Tibial nerve (tissue), 4 donors: Measurements from ENCODE around the gene PIPOX. TPM values are rescaled to one million over a fixed set of nuclear protein-coding genes. Genes with fewer than 3 reads are reported as not detected.

ENCODE experiments used
- DNase-seq, 2 donors: peaks; one replicate each; pipeline ENCODE4 v3.0.0-alpha.2; 2019; ENCODE audit warnings: low spot score in 2 of 2
- H3K27ac ChIP-seq, 4 donors: fragments of 200-600 bp; sonication (generic) in 3 of 4; one replicate each; pipeline ENCODE4 v1.5.1; 2017 to 2019; ENCODE audit warnings: mild to moderate bottlenecking in 1 of 4
- H3K27me3 ChIP-seq, 2 donors: fragments of 200-600 bp; sonication (generic) in 1 of 2; one replicate each; pipeline versions ENCODE4 v1.5.1 to v1.6.0; 2017 to 2019
- H3K36me3 ChIP-seq, 3 donors: fragments of 200-600 bp; sonication (generic); one replicate each; pipeline ENCODE4 v1.5.1; 2018 to 2019
- H3K4me1 ChIP-seq, 4 donors: fragments of 200-600 bp; sonication (generic) in 3 of 4; one replicate each; pipeline ENCODE4 v1.5.1; 2017 to 2019
- H3K4me3 ChIP-seq, 4 donors: fragments of 200-600 bp; sonication (generic) in 3 of 4; one replicate each; pipeline ENCODE4 v1.5.1; 2017 to 2019; ENCODE audit warnings: mild to moderate bottlenecking in 1 of 4, moderate library complexity in 1 of 4
- H3K9me3 ChIP-seq, 4 donors: fragments of 200-600 bp; sonication (generic) in 3 of 4; one replicate each; pipeline ENCODE4 v1.5.1; 2017 to 2019
- EP300 ChIP-seq, 2 donors: sonication (generic); formaldehyde crosslinking; IDR thresholded peaks; one replicate each; pipeline ENCODE4 v1.6.1; 2017; ENCODE audit warnings: antibody characterized with exemption in 2 of 2, mild to moderate bottlenecking in 1 of 2
- POLR2A ChIP-seq, 2 donors: fragments of 450-650 bp; IDR thresholded peaks; one replicate each; pipeline ENCODE4 v1.6.1; 2017; ENCODE audit warnings: antibody characterized with exemption in 2 of 2, mild to moderate bottlenecking in 2 of 2, moderate library complexity in 2 of 2
- WGBS, 2 donors: methylation state at CpG; one replicate each; pipeline ENCODE4 v1.1.5; 2018; 5-methylcytosine and 5-hydroxymethylcytosine counted together
- total RNA-seq, 4 donors: library from RNA; depleted of rRNA; stranded (reverse); fragments of >200 nt; gene quantifications; one replicate each; pipeline ENCODE4 v1.1.0, GENCODE V29; 2016
- TF ChIP-seq, protein P1 (sequence below), 5 experiments: fragments of 200-600 bp in 3 of 5; fragments of 450-650 bp in 2 of 5; sonication (generic) in 3 of 5; IDR thresholded peaks; one replicate each; pipeline ENCODE4 v1.5.1; 2016 to 2019; ENCODE audit warnings: antibody characterized with exemption in 5 of 5, mild to moderate bottlenecking in 3 of 5, moderate library complexity in 2 of 5

Gene PIPOX
- total RNA-seq, 4 donors from 2014 or later: 0.60 to 6.1 (median 2.8) TPM

GRCh38 chr17:29010586-29010985, 32.4 kb upstream of the PIPOX start:
- 38 to 51% methylated on average over 7 of the region's 7 CpGs for WGBS, 2 donors
- Histone ChIP-seq H3K4me1 (peaks cover 0 to 7% (median 1%) of the 10 kb centered on the region in 4 donors), H3K9me3 (no peaks in the 10 kb centered on the region), H3K36me3 (no peaks in the 10 kb centered on the region), H3K4me3 (no peak overlapping the region), H3K27me3 (peaks cover 0 to 60% of the 10 kb centered on the region in 2 donors), H3K27ac (no peak overlapping the region)
- no peak for DNase-seq
- TF ChIP-seq, protein P1, sequence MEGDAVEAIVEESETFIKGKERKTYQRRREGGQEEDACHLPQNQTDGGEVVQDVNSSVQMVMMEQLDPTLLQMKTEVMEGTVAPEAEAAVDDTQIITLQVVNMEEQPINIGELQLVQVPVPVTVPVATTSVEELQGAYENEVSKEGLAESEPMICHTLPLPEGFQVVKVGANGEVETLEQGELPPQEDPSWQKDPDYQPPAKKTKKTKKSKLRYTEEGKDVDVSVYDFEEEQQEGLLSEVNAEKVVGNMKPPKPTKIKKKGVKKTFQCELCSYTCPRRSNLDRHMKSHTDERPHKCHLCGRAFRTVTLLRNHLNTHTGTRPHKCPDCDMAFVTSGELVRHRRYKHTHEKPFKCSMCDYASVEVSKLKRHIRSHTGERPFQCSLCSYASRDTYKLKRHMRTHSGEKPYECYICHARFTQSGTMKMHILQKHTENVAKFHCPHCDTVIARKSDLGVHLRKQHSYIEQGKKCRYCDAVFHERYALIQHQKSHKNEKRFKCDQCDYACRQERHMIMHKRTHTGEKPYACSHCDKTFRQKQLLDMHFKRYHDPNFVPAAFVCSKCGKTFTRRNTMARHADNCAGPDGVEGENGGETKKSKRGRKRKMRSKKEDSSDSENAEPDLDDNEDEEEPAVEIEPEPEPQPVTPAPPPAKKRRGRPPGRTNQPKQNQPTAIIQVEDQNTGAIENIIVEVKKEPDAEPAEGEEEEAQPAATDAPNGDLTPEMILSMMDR (IDR thresholded peaks at IDR 0.05): no peak
- TF ChIP-seq EP300 (IDR thresholded peaks at IDR 0.05) (no peak), POLR2A (IDR thresholded peaks at IDR 0.05) (no peak)

DNA sequence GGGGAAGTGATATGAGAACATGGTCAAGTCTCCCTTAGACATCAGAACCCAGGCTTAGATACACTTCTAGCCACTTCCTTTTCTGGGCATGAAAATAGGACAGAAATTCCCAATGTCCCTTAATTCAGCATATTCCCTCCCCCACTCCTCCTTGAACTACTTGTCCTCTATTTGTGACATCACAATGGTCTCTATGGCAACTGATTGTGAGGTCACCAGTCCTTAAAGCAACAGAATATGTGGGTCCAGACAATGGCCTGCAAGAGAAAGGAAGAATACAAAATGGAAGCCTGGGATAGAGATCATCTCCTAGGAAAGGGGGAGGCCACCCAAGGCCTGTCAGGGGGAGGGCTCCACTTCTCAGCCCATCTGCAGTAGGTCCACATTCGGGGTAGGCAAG, 30.4 kb upstream of the PIPOX start:
- Histone ChIP-seq H3K36me3 (no peaks in the 10 kb centered on the region), H3K27ac (no peak overlapping the region), H3K27me3 (peaks cover 0 to 60% of the 10 kb centered on the region in 2 donors), H3K4me1 (no peaks in the 10 kb centered on the region), H3K9me3 (no peaks in the 10 kb centered on the region), H3K4me3 (no peak overlapping the region)
- DNase-seq: no peak
- WGBS, 2 donors: 77 to 83% methylated on average over 1 of the region's 1 CpG
- TF ChIP-seq, protein P1 (IDR thresholded peaks at IDR 0.05): no peak
- TF ChIP-seq POLR2A (IDR thresholded peaks at IDR 0.05): no peak

DNA sequence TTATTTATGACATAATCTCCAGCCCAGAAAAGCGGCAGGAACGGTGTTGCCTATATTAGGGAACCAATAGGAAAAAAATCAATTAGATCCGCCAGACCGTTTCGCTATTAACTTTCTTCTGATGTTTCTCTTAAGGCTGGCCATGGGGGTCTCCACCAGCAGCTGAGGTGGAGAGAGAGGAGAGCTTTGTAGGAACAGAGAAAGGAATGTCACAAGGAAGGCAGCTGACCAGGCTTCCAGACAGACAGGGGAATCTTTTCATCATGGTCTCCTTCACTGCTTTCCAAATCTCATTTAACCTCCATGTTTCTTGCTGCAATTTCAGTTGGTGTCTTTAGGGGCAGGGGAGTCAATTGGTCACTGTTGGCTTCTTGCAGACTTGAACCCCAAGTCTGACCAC, 28.2 kb upstream of the PIPOX start:
- H3K9me3 ChIP-seq: no peaks in the 10 kb centered on the region
- TF ChIP-seq EP300 (IDR thresholded peaks at IDR 0.05): no peak
- TF ChIP-seq POLR2A (IDR thresholded peaks at IDR 0.05): no peak
- TF ChIP-seq, protein P1 (IDR thresholded peaks at IDR 0.05): no peak
- H3K27me3 ChIP-seq: peaks cover 0 to 60% of the 10 kb centered on the region in 2 donors
- H3K36me3 ChIP-seq: no peaks in the 10 kb centered on the region
- no peak overlapping the region for H3K27ac ChIP-seq
- H3K4me1 ChIP-seq: peaks cover 0 to 4% (median 2%) of the 10 kb centered on the region in 4 donors
- no peak for DNase-seq
- no peak overlapping the region for H3K4me3 ChIP-seq
- 55 to 62% methylated on average over 5 of the region's 5 CpGs for WGBS, 2 donors

DNA sequence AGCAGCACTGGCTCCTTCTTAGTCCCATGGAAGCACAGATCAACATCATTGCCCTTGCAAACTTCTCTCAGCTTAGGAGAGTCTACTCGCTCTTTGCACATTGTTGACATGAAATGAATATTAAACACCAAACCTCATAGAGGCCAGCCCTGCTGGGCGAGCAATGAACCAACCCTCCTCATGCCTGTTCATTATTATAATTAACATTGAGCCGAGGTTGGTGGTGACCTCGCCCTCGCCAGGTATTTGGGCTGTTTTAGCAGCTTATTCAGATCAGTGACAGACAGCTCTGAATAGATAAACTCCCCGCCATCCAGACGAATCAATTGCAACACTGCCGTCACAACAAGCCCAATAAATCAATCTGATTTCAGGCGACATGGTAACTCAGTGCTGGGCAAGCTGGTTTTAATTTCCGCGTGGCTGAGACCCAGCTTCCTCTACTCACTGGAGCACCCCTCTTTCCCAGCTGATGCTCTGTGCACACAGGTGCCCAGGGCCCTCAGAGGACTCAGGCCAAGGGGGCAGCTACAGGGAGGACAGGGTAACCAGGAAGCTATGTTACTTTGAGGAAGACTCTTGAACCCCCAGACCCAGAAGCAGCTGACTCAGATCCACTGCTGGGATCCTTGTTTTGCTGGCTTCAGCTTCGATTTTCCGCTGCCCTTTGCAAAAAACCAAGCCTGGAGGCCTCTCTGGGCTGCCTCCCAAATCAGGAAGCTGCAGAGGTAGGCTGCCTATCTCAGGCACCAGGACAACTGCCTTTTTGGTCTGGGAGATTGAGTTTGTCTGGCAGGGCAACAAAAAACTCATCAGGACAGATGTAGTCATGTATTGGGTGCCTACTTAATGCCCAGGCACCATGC, 26.4 kb upstream of the PIPOX start:
- H3K27me3 ChIP-seq: peaks cover 0 to 69% of the 10 kb centered on the region in 2 donors
- no peaks in the 10 kb centered on the region for H3K9me3 ChIP-seq
- WGBS, 2 donors: 50 to 52% methylated on average over 12 of the region's 13 CpGs
- H3K36me3 ChIP-seq: no peaks in the 10 kb centered on the region
- no peak overlapping the region for H3K27ac ChIP-seq
- H3K4me1 ChIP-seq: peaks cover 0 to 11% (median 5%) of the 10 kb centered on the region in 4 donors
- no peak for DNase-seq
- TF ChIP-seq EP300 (IDR thresholded peaks at IDR 0.05) (no peak), POLR2A (IDR thresholded peaks at IDR 0.05) (no peak)
- TF ChIP-seq, protein P1 (IDR thresholded peaks at IDR 0.05): no peak
- H3K4me3 ChIP-seq: no peak overlapping the region

DNA sequence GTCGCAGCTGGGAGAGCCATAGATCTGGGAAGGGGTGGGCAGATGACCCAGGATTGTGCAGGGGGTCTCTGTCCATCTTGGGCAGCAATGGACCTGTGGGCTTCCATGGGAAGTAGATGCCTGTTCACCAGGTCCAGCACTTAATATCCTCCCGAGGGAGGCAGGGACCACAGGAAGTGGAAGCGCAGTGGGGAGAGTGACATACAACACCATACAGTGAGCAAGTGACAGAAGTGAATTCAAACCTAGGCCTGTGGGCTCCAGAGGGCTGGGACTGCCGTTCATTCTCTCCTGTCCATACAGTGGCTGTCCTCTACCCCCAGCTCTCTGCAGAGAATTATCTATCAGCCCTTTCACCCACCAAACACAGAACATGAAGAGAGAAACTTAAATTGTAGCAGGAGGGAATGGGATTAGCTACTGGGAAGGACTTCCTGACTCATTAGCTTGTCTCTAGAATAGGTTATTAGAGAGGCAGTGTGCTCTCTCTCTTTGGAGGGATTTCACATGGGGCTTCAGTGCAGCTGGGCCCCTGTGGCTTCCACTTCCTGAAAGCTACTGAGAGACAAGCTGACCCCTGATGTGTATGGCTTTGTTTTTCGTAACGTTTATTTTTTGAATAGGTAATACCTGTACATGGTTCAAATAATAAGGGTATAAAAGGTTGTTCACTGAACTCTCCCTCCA, 24.0 kb upstream of the PIPOX start:
- Histone ChIP-seq H3K27me3 (peaks cover 0 to 74% of the 10 kb centered on the region in 2 donors), H3K4me1 (peaks cover 0 to 11% (median 5%) of the 10 kb centered on the region in 4 donors), H3K36me3 (no peaks in the 10 kb centered on the region), H3K9me3 (no peaks in the 10 kb centered on the region), H3K27ac (no peak overlapping the region), H3K4me3 (no peak overlapping the region)
- TF ChIP-seq EP300 (IDR thresholded peaks at IDR 0.05) (no peak), POLR2A (IDR thresholded peaks at IDR 0.05) (no peak)
- TF ChIP-seq, protein P1 (IDR thresholded peaks at IDR 0.05): no peak
- 43 to 44% methylated on average over 6 of the region's 6 CpGs for WGBS, 2 donors
- DNase-seq: no peak
